HG03571 (cell line): ENCODE results near the gene ZNF771.

ENCODE experiments used
- ATAC-seq: cut with Tn5 transposase; IDR thresholded peaks from one replicate; pipeline ENCODE4 v1.9.1; 2021; ENCODE audit not compliant: unreplicated experiment

ZNF771 gene

GRCh38 chr16:30407102-30407803, at the start of gene ZNF771:
Gene ZNF771 (plus strand): TSS chr16:30407606. CDS start chr16:30408054, 448 bp downstream.
- ATAC-seq = peak; percentile 73

- no peak for ATAC-seq
Observed at GRCh38 chr16:30357715-30358576, 49.5 kb upstream of the ZNF771 start.

GRCh38 chr16:30358577-30358936, 48.8 kb upstream of the ZNF771 start:
- ATAC-seq = no peak

- no peak for ATAC-seq
Observed at GRCh38 chr16:30358990-30359870, 48.2 kb upstream of the ZNF771 start.

GRCh38 chr16:30359871-30360170, 47.6 kb upstream of the ZNF771 start:
- ATAC-seq = no peak

GRCh38 chr16:30361180-30361579, 46.2 kb upstream of the ZNF771 start:
- ATAC-seq = no peak

- no peak for ATAC-seq
Observed at GRCh38 chr16:30365200-30365599, 42.2 kb upstream of the ZNF771 start.

- ATAC-seq = no peak
Observed at GRCh38 chr16:30366511-30366910, 40.9 kb upstream of the ZNF771 start.

- no peak for ATAC-seq
Observed at GRCh38 chr16:30367349-30368009, 39.9 kb upstream of the ZNF771 start.

- no peak for ATAC-seq
Observed at GRCh38 chr16:30368122-30368791, 39.1 kb upstream of the ZNF771 start.

GRCh38 chr16:30368792-30369090, 38.7 kb upstream of the ZNF771 start:
- no peak for ATAC-seq

- ATAC-seq = no peak
Observed at GRCh38 chr16:30369091-30369937, 38.1 kb upstream of the ZNF771 start.

GRCh38 chr16:30369938-30370455, 37.4 kb upstream of the ZNF771 start:
- peak; percentile 5 for ATAC-seq

GRCh38 chr16:30370456-30371247, 36.8 kb upstream of the ZNF771 start, which contains the start of gene TBC1D10B:
Gene TBC1D10B (minus strand): TSS chr16:30370494. CDS start chr16:30370183, 311 bp downstream.
- peak; percentile 66 for ATAC-seq

- no peak for ATAC-seq
Observed at GRCh38 chr16:30371248-30371816, 36.1 kb upstream of the ZNF771 start.

GRCh38 chr16:30372038-30372712, 35.2 kb upstream of the ZNF771 start:
- no peak for ATAC-seq

- no peak for ATAC-seq
Observed at GRCh38 chr16:30372725-30373124, 34.7 kb upstream of the ZNF771 start.

GRCh38 chr16:30374538-30374937, 32.9 kb upstream of the ZNF771 start, which contains the start of gene MYL11:
Gene MYL11 (plus strand): TSS chr16:30374802. CDS start chr16:30374858, 56 bp downstream.
- no peak for ATAC-seq
